ENCODE measurements around the gene ABCF2.

Gene ABCF2

DNA sequence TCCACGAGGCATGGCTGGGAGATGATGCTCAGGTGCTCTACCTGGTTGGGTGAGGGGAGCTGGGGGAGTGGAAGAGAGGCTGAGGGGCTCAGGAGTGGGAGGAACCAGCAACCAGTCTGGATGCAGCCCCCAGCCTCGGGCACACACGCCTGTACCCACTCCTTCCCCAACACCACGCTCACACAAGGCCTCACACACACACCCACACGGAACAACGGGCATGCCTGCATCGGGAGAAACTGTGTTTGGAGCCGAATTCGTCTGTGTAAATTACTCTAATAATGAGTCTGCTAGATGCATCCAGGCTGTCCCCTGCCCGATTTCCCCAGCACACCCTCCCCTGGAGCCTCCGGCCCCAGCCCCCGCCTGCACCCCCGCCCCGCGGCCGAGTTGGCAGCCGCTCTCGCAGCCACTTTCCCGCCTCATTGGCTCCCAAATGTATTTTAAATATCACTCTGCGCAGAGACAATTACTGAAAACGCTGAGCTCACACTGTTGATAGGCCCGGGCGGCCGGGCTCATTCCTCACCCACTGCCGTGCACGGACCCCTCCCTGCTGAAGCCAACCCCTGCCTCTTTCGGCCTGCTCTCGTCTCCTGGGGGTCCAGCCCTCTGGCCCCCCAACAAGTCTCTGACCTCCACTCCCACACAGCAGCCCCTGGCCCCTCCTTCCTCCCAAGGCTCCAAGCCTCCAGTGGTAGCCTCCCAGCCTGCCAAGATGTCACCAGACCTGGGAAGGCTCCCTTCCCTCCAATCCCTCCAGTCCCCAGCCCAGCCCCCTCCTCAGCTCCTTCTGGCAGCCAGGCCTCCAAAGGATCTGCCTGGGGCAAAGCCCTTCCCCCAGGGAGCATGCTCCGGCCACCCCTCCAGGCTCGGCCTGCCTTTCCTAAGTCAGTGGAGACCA, 27.8 kb downstream of the ABCF2 start:
- FAIRE-seq (no peak), DNase-seq (ENCODE audit: insufficient read length, low spot score) (no peak)
- TF ChIP-seq, protein P1, sequence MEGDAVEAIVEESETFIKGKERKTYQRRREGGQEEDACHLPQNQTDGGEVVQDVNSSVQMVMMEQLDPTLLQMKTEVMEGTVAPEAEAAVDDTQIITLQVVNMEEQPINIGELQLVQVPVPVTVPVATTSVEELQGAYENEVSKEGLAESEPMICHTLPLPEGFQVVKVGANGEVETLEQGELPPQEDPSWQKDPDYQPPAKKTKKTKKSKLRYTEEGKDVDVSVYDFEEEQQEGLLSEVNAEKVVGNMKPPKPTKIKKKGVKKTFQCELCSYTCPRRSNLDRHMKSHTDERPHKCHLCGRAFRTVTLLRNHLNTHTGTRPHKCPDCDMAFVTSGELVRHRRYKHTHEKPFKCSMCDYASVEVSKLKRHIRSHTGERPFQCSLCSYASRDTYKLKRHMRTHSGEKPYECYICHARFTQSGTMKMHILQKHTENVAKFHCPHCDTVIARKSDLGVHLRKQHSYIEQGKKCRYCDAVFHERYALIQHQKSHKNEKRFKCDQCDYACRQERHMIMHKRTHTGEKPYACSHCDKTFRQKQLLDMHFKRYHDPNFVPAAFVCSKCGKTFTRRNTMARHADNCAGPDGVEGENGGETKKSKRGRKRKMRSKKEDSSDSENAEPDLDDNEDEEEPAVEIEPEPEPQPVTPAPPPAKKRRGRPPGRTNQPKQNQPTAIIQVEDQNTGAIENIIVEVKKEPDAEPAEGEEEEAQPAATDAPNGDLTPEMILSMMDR (IDR thresholded peaks at IDR 0.05; ENCODE audit: insufficient read depth, missing control alignments) = no peak

GRCh38 chr7:151197932-151198331, 29.1 kb downstream of the ABCF2 start:
- FAIRE-seq (no peak), DNase-seq (ENCODE audit: insufficient read length, low spot score) (no peak)
- TF ChIP-seq, protein P1 (IDR thresholded peaks at IDR 0.05; ENCODE audit: insufficient read depth, missing control alignments) = no peak

- TF ChIP-seq, protein P1 (IDR thresholded peaks at IDR 0.05; ENCODE audit: insufficient read depth, missing control alignments) = no peak
- no peak for DNase-seq (ENCODE audit: insufficient read length, low spot score)
- FAIRE-seq = no peak
Observed at GRCh38 chr7:151195616-151196450, 31.2 kb downstream of the ABCF2 start.

- TF ChIP-seq, protein P1 (IDR thresholded peaks at IDR 0.05; ENCODE audit: insufficient read depth, missing control alignments) = no peak
- FAIRE-seq (no peak), DNase-seq (ENCODE audit: insufficient read length, low spot score) (no peak)
Observed at GRCh38 chr7:151194188-151194587, 32.8 kb downstream of the ABCF2 start.

GRCh38 chr7:151193203-151193978, 33.6 kb downstream of the ABCF2 start:
- no peak for DNase-seq (ENCODE audit: insufficient read length, low spot score)
- FAIRE-seq = no peak
- TF ChIP-seq, protein P1 (IDR thresholded peaks at IDR 0.05; ENCODE audit: insufficient read depth, missing control alignments) = no peak

DNA sequence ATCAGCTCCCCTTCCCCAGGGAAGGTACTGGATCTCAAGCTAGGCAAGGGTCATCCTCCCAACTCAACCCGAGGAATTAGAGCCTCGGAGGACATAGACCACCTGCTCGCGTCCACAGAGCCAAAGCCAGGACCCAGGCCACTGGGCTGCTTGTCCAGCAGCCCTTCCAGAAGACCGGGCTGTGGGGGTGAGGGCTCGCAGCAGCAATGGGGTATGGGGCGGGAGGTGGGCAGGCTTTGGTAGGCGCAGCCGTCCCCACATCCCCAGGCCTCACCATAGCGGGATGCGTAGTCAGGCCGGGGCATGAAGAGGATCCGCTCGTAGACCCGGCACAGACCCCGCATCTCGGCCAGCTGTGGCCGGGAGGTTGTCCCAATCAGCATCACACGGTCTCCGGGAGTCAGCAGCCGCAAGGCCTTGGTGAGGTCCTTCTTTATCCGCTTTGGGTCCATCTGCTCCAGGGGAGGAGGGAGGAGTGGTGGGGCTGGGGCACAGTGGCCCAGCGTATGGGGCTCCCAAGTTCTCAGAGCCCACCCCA, 34.9 kb downstream of the ABCF2 start:
- DNase-seq (ENCODE audit: insufficient read length, low spot score) = no peak
- TF ChIP-seq, protein P1 (IDR thresholded peaks at IDR 0.05; ENCODE audit: insufficient read depth, missing control alignments) = no peak

More for the DNA sequence above, 34.9 kb downstream of the ABCF2 start:
- FAIRE-seq = no peak
